GM19463 (cell line): ENCODE measurements around the gene UBE2K.
A peak's percentile ranks its signal among the peaks of the same experiment; 100 is the strongest.
"Not testable (repeated sequence)": the region's sequence is repeated elsewhere in the genome, so short reads cannot be mapped to it uniquely, and the experiment has no call there.

Experiments
- ATAC-seq: cut with Tn5 transposase; IDR thresholded peaks from one replicate; pipeline ENCODE4 v1.9.1; 2021; ENCODE audit warnings: mild to moderate bottlenecking, moderate library complexity; ENCODE audit not compliant: unreplicated experiment

UBE2K gene

GRCh38 chr4:39721788-39722187, 23.9 kb downstream of the UBE2K start:
- ATAC-seq = no peak

GRCh38 chr4:39729557-39729956, 31.6 kb downstream of the UBE2K start:
- ATAC-seq = no peak

GRCh38 chr4:39730072-39730471, 32.1 kb downstream of the UBE2K start:
- no peak for ATAC-seq

- no peak for ATAC-seq
Measured at GRCh38 chr4:39731908-39732307, 34.0 kb downstream of the UBE2K start.

GRCh38 chr4:39732728-39733127, 34.8 kb downstream of the UBE2K start:
- no peak for ATAC-seq

GRCh38 chr4:39739591-39739990, 41.7 kb downstream of the UBE2K start:
- ATAC-seq = not testable (repeated sequence)

GRCh38 chr4:39741401-39741800, 43.5 kb downstream of the UBE2K start:
- ATAC-seq = no peak

- no peak for ATAC-seq
Measured at GRCh38 chr4:39745920-39746319, 48.0 kb downstream of the UBE2K start.

GRCh38 chr4:39750216-39750615, 52.3 kb downstream of the UBE2K start:
- no peak for ATAC-seq

GRCh38 chr4:39754309-39754708, 56.4 kb downstream of the UBE2K start:
- ATAC-seq = no peak

GRCh38 chr4:39756159-39756558, 58.2 kb downstream of the UBE2K start:
- no peak for ATAC-seq

GRCh38 chr4:39758176-39758575, 60.2 kb downstream of the UBE2K start:
- ATAC-seq = no peak

GRCh38 chr4:39759569-39759968, 61.6 kb downstream of the UBE2K start:
- ATAC-seq = no peak

- ATAC-seq = no peak
Measured at GRCh38 chr4:39761005-39761667, 63.2 kb downstream of the UBE2K start.

- ATAC-seq = peak; percentile 70
Measured at GRCh38 chr4:39763714-39764572, 66.0 kb downstream of the UBE2K start.

GRCh38 chr4:39770005-39770404, 72.1 kb downstream of the UBE2K start:
- no peak for ATAC-seq

GRCh38 chr4:39770471-39770870, 72.5 kb downstream of the UBE2K start:
- no peak for ATAC-seq

GRCh38 chr4:39770969-39771724, 73.2 kb downstream of the UBE2K start:
- ATAC-seq = no peak

- not testable (repeated sequence) for ATAC-seq
Measured at GRCh38 chr4:39781988-39782387, 84.1 kb downstream of the UBE2K start.

- no peak for ATAC-seq
Measured at GRCh38 chr4:39785083-39785482, 87.1 kb downstream of the UBE2K start.

GRCh38 chr4:39786838-39787237, 88.9 kb downstream of the UBE2K start:
- ATAC-seq = no peak

- ATAC-seq = no peak
Measured at GRCh38 chr4:39792128-39792527, 94.2 kb downstream of the UBE2K start.
